BLaER1 treated with 17β-estradiol and CSF1 and Interleukin-3, amounts not matched to agents 10 nM and 100 nM (cell line): ENCODE measurements around the gene NKAIN4.
"Not testable (repeated sequence)": the region's sequence is repeated elsewhere in the genome, so short reads cannot be mapped to it uniquely, and the experiment has no call there.

Source experiments
- H3K27ac ChIP-seq, 11 experiments: shearing (Covaris generic); formaldehyde crosslinking; 2 replicates each; pipeline ENCODE4 v1.8.1; 2022
- H3K27me3 ChIP-seq, 11 experiments: shearing (Covaris generic); formaldehyde crosslinking; 2 replicates each; pipeline ENCODE4 v1.8.1; 2022
- H3K36me3 ChIP-seq, 11 experiments: shearing (Covaris generic); formaldehyde crosslinking; 2 replicates each; pipeline ENCODE4 v1.8.1; 2022
- H3K4me1 ChIP-seq, 10 experiments: shearing (Covaris generic); formaldehyde crosslinking; 2 replicates each; pipeline ENCODE4 v1.8.1; 2022
- H3K4me2 ChIP-seq, 11 experiments: shearing (Covaris generic); formaldehyde crosslinking; 2 replicates each; pipeline ENCODE4 v1.8.1; 2022
- H3K4me3 ChIP-seq, 10 experiments: shearing (Covaris generic); formaldehyde crosslinking; 2 replicates each; pipeline ENCODE4 v1.8.1; 2022
- H3K9ac ChIP-seq, 11 experiments: shearing (Covaris generic); formaldehyde crosslinking; 2 replicates each; pipeline ENCODE4 v1.8.1; 2022
- H3K9me3 ChIP-seq, 11 experiments: shearing (Covaris generic); formaldehyde crosslinking; replicated peaks in 1 of 11; 2 replicates each; pipeline ENCODE4 v1.8.1; 2022
- H4K20me1 ChIP-seq, 11 experiments: shearing (Covaris generic); formaldehyde crosslinking; 2 replicates each; pipeline ENCODE4 v1.8.1; 2022
- Cebpa-rat ChIP-seq, 11 experiments: shearing (Covaris generic); IDR thresholded peaks; 2 replicates each; pipeline ENCODE4 v1.8.1; 2022

The NKAIN4 gene

DNA sequence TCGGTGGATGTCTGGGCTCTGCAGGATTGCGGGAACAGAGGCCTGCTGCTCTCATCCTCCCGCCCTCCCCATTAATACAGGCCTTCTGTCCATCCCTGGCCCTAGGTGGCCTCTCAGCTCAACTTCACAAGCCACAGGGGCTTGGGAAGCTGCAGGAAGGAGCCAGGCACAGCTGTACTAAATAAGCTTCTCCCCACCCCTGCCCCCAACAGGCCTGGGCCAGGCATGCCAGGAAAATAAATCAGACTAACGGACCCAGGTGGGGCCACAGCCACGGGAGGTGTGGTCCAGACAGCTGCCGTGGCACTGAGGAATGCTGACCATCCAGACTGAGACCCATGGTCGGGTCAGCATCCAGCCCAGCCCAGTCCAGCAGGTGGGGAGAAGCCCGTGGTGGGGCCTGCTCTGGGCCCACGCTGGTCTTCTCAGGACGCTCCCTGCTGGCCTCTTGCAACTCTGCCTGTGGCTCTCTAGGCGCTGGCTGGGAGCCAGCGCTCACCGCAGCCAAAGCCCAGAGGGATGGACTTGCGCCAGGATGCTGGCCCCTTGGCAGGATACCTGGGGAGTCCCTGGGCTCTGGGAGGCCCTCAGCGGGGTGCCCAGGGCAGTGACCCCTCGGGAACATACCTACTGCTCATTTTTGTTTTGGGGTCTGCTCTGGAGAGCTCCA is 29.7 kb downstream of the NKAIN4 start:
- Histone ChIP-seq H3K4me3 (no peak overlapping the region), H3K9ac (peak overlapping the region in 5 of 11 experiments; percentile 1 to 35 (median 22); a peak in 3 of 22 replicates)

DNA sequence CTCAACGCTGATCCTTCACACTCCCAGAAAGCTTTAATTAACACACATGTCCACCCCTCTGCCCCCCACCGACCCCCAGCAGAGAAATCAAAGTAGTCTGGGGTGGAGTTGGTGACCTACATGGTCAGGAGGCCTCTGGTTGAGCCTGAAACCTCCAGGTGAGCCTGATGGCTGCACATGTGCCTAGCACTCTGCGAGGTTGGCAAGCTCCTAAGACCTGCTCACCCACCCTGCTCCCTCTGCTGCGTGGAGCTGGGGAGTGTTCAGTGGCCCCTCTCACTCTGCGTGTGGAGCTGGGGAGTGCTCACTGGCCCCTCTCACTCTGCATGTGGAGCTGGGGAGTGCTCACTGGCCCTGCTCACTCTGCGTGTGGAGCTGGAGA is 30.4 kb downstream of the NKAIN4 start:
- Histone ChIP-seq H3K9ac (no peak overlapping the region; a peak in 2 of 22 replicates), H3K4me2 (peak overlapping the region in 7 of 11 experiments; percentile 15 to 69 (median 40); a peak in 10 of 22 replicates), H3K27me3 (no peaks in the 10 kb centered on the region), H4K20me1 (peaks cover 0 to 22% (median 0%) of the 10 kb centered on the region in 11 experiments; a peak in 1 of 22 replicates), H3K4me3 (no peak overlapping the region), H3K36me3 (no peaks in the 10 kb centered on the region), H3K27ac (no peak overlapping the region), H3K9me3 (no peaks in the 10 kb centered on the region), H3K4me1 (peaks cover 0 to 44% (median 33%) of the 10 kb centered on the region in 10 experiments; a peak in 16 of 20 replicates)
- no peak for TF ChIP-seq Cebpa-rat (IDR thresholded peaks at IDR 0.05)

More for the DNA sequence above, 29.7 kb downstream of the NKAIN4 start:
- Histone ChIP-seq H3K4me2 (peak overlapping the region in 8 of 11 experiments; percentile 14 to 69 (median 39); a peak in 13 of 22 replicates), H3K36me3 (no peaks in the 10 kb centered on the region), H4K20me1 (peaks cover 0 to 28% (median 0%) of the 10 kb centered on the region in 11 experiments; a peak in 1 of 22 replicates), H3K27me3 (peaks cover 0 to 4% (median 0%) of the 10 kb centered on the region in 11 experiments; a peak in 1 of 22 replicates), H3K4me1 (peaks cover 5 to 51% (median 40%) of the 10 kb centered on the region in 10 experiments; a peak in 17 of 20 replicates), H3K27ac (no peak overlapping the region), H3K9me3 (no peaks in the 10 kb centered on the region)
- TF ChIP-seq Cebpa-rat (IDR thresholded peaks at IDR 0.05): no peak

GRCh38 chr20:63223121-63223825 is 31.0 kb downstream of the NKAIN4 start:
- no peak overlapping the region for H3K27ac ChIP-seq
- H3K4me2 ChIP-seq: peak overlapping the region in 5 of 11 experiments; percentile 37 to 61 (median 40); a peak in 7 of 22 replicates
- H3K27me3 ChIP-seq: no peaks in the 10 kb centered on the region
- peaks cover 0 to 22% (median 0%) of the 10 kb centered on the region in 11 experiments; a peak in 1 of 22 replicates for H4K20me1 ChIP-seq
- H3K4me3 ChIP-seq: no peak overlapping the region
- H3K9me3 ChIP-seq: no peaks in the 10 kb centered on the region
- TF ChIP-seq Cebpa-rat (IDR thresholded peaks at IDR 0.05): no peak
- no peak overlapping the region for H3K9ac ChIP-seq
- H3K36me3 ChIP-seq: no peaks in the 10 kb centered on the region
- H3K4me1 ChIP-seq: peaks cover 0 to 38% (median 27%) of the 10 kb centered on the region in 10 experiments; a peak in 14 of 20 replicates

DNA sequence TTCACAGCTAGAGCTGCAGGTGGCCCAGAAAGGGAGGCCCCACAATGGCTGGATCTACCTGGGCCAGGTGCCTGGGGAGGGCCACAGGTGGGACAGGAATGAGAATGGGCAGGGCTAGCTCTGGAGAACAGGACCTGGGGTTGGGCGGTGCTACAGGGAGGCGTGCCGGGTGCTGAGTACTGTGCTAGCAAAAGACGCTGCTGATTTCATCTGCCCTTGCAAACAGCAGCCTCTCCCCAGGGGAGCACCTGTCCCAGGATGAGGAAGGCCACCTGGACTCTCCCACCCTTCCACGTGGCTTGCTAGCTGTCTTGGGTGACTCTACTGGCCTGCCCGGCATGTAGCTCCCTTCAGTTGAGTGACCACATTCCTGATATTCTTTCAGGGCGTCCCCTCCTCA is 31.7 kb downstream of the NKAIN4 start:
- Histone ChIP-seq H3K9ac (no peak overlapping the region), H3K36me3 (no peaks in the 10 kb centered on the region), H3K9me3 (no peaks in the 10 kb centered on the region), H3K4me3 (no peak overlapping the region), H4K20me1 (peaks cover 0 to 22% (median 0%) of the 10 kb centered on the region in 11 experiments; a peak in 1 of 22 replicates), H3K4me2 (no peak overlapping the region), H3K4me1 (peaks cover 0 to 44% (median 30%) of the 10 kb centered on the region in 10 experiments; a peak in 15 of 20 replicates), H3K27me3 (no peaks in the 10 kb centered on the region), H3K27ac (no peak overlapping the region)
- TF ChIP-seq Cebpa-rat (IDR thresholded peaks at IDR 0.05): no peak

DNA sequence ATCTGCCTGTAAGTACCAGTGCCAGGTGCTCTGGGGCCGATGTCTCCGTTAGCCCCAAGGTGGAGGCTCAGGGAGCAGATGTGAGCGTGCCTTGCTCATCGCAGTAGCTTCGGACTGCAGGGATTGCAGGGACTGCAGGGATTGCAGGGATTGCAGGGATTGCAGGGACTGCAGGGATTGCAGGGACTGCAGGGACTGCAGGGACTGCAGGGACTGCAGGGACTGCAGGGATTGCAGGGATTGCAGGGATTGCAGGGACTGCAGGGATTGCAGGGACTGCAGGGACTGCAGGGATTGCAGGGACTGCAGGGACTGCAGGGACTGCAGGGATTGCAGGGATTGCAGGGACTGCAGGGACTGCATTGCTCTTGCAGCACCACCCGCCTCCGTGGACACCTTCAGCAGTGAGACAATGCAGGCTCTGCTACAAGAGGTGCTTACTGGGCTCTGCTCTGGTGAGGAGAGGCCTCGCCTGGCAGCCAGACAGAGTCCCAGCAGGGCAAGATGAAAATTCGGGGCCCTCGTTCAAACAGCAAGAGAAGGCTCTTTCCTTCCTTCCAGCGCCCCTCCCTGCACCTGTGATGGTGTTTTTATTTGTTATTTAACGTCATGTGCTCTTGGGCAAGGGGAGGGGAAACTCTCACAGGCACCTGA is 32.7 kb downstream of the NKAIN4 start:
- not testable (repeated sequence) for H3K27me3 ChIP-seq, H3K4me2 ChIP-seq, H3K9me3 ChIP-seq, H3K36me3 ChIP-seq, H3K27ac ChIP-seq, H3K4me3 ChIP-seq
- H3K9ac ChIP-seq: peak overlapping the region in 1 of 11 experiments; percentile 7; a peak in 1 of 22 replicates
- H3K4me1 ChIP-seq: peaks cover 6 to 51% (median 40%) of the 10 kb centered on the region in 10 experiments
- H4K20me1 ChIP-seq: peaks cover 0 to 22% (median 0%) of the 10 kb centered on the region in 11 experiments; a peak in 1 of 22 replicates

DNA sequence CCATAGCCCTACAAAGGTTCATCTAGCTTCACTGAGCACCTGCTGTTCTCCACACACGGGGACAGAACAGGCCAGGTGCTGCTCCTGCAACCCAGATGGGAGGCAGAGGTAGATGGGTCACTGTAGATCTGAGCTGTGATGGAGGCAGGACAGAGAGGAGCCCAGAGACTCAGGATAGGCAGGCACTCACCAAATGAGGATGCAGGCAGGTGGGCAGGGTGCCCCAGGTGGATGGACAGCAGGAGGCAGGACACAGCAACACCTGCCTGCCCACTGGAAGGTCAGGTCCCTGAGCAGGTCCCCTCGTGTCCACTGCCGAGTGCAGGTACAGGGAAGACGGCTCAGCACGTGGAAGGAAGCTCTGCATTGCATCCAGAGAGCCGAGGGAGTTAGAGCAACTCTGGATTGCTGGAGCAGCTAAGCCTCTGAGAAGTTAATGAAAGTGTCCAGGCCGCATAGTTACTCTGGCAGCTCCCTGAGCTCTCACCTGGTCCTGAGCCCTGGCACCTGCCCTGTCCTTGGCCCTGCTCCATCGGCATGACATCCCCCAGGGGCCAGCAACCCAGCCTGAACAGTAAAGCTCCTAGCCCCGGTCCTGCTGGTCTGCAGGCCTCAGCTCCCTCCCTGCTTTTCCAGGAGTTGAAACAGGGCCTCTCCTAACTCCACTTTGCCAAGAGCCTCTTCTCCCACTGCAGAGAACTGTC is 33.4 kb downstream of the NKAIN4 start:
- no peaks in the 10 kb centered on the region for H3K36me3 ChIP-seq
- no peak for TF ChIP-seq Cebpa-rat (IDR thresholded peaks at IDR 0.05)
- H3K9ac ChIP-seq: peak overlapping the region in 1 of 11 experiments; percentile 7; a peak in 1 of 22 replicates
- no peak overlapping the region for H3K4me2 ChIP-seq
- H4K20me1 ChIP-seq: peaks cover 0 to 22% (median 0%) of the 10 kb centered on the region in 11 experiments; a peak in 4 of 22 replicates
- H3K4me3 ChIP-seq: no peak overlapping the region
- H3K27ac ChIP-seq: no peak overlapping the region
- H3K27me3 ChIP-seq: no peaks in the 10 kb centered on the region
- no peaks in the 10 kb centered on the region for H3K9me3 ChIP-seq
- peaks cover 7 to 51% (median 39%) of the 10 kb centered on the region in 10 experiments for H3K4me1 ChIP-seq

DNA sequence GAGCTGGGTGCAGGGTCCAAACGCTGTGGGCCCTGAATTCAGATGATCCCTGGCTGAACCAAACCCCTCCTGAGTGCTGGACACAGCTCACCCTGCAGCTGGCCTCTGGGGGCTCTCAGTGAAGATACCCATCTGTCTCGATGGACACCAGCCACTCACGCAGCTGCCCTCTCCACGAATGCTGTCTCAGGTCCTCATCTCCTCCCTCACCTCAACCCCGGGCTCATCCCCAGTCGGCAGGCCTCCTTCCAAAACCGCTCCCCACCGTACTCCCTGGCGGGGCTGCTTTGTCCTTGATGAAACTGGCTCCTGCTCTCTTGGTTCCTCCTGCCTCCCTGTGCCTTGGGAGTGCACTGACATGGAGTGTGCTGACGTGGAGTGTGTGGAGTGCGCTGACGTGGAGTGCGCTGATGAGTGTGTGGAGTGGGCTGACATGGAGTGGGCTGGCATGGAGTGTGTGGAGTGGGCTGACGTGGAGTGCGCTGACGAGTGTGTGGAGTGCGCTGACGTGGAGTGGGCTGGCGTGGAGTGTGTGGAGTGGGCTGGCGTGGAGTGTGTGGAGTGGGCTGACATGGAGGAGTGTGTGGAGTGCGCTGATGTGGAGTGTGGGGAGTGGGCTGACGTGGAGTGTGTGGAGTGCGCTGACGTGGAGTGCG is 34.3 kb downstream of the NKAIN4 start:
- Histone ChIP-seq H3K36me3 (peaks cover 0 to 1% (median 0%) of the 10 kb centered on the region in 11 experiments; a peak in 4 of 22 replicates), H3K27me3 (no peaks in the 10 kb centered on the region), H3K27ac (no peak overlapping the region), H3K4me1 (peaks cover 8 to 43% (median 32%) of the 10 kb centered on the region in 10 experiments), H3K9ac (no peak overlapping the region), H3K9me3 (no peaks in the 10 kb centered on the region), H4K20me1 (peaks cover 2 to 25% (median 8%) of the 10 kb centered on the region in 11 experiments; a peak in 19 of 22 replicates), H3K4me2 (no peak overlapping the region), H3K4me3 (no peak overlapping the region)
- no peak for TF ChIP-seq Cebpa-rat (IDR thresholded peaks at IDR 0.05)

GRCh38 chr20:63219447-63219821 is 34.8 kb downstream of the NKAIN4 start:
- TF ChIP-seq Cebpa-rat (IDR thresholded peaks at IDR 0.05): no peak
- H3K36me3 ChIP-seq: peaks cover 3 to 7% (median 5%) of the 10 kb centered on the region in 11 experiments; a peak in 20 of 22 replicates
- H3K9me3 ChIP-seq: no peaks in the 10 kb centered on the region
- H4K20me1 ChIP-seq: peaks cover 8 to 30% (median 13%) of the 10 kb centered on the region in 11 experiments; a peak in 20 of 22 replicates
- peaks cover 13 to 43% (median 32%) of the 10 kb centered on the region in 10 experiments for H3K4me1 ChIP-seq
- H3K4me3 ChIP-seq: no peak overlapping the region
- H3K27ac ChIP-seq: no peak overlapping the region
- no peaks in the 10 kb centered on the region for H3K27me3 ChIP-seq
- H3K9ac ChIP-seq: no peak overlapping the region
- H3K4me2 ChIP-seq: no peak overlapping the region
